Panc1 (cell line): ENCODE measurements around the gene RAB3D. TPM values are rescaled to one million over a fixed set of nuclear protein-coding genes. Genes with fewer than 3 reads are reported as not detected.

Experiments used
- ATAC-seq: fragments of 200-7000 bp; cut with Tn5 transposase; 2 replicates; pipeline ENCODE4 v1.9.1; 2020; ENCODE audit warnings: mild to moderate bottlenecking, moderate library complexity
- BruUV-seq: library from RNA; stranded (reverse); fragments of 400-500 nt; replicated peaks from 2 replicates; lab custom pipeline; 2021; lab: Mats Ljungman, UMichigan
- CTCF ChIA-PET: fragments of 300-600 bp; sonication (Branson Sonifier 250); formaldehyde crosslinking; loops from one replicate; lab custom pipeline; 2022; ENCODE audit warnings: antibody characterized with exemption; lab: Charles Lee
- POLR2A ChIA-PET: fragments of 300-600 bp; sonication (Branson Sonifier 250); formaldehyde crosslinking; loops from one replicate; lab custom pipeline; 2022; ENCODE audit warnings: antibody characterized with exemption; lab: Charles Lee
- DNase-seq: peaks from one replicate; pipeline ENCODE4 v3.0.0-alpha.2; 2010; ENCODE audit warnings: low read depth, low spot score
- H3K27ac ChIP-seq: 2 replicates; pipeline ENCODE4 v1.5.1; 2011; ENCODE audit warnings: mild to moderate bottlenecking, low read length, inconsistent platforms
- H3K27me3 ChIP-seq: fragments of 200-500 bp; sonication (Bioruptor generic); 2 replicates; pipeline ENCODE4 v1.6.0; 2014; ENCODE audit warnings: low read length, inconsistent platforms; ENCODE audit not compliant: control insufficient read depth, insufficient read depth
- H3K36me3 ChIP-seq: fragments of 200-500 bp; sonication (Bioruptor generic); 2 replicates; pipeline ENCODE4 v1.5.1; 2014; ENCODE audit warnings: inconsistent platforms, mild to moderate bottlenecking, low read length, moderate library complexity; ENCODE audit not compliant: control insufficient read depth, insufficient read depth
- H3K4me1 ChIP-seq: 2 replicates; pipeline ENCODE4 v1.5.1; 2011; ENCODE audit warnings: inconsistent platforms, mild to moderate bottlenecking, low read length, moderate library complexity; ENCODE audit not compliant: control insufficient read depth, insufficient read depth
- H3K4me3 ChIP-seq, 2 experiments: 2 replicates each; pipeline ENCODE4 v1.5.1; 2011 to 2012; ENCODE audit warnings: low read depth in 2 of 2, low read length in 2 of 2, mild to moderate bottlenecking in 2 of 2, inconsistent platforms in 1 of 2, moderate library complexity in 1 of 2
- H3K9me3 ChIP-seq: fragments of 200-500 bp; sonication (Bioruptor generic); 2 replicates; pipeline ENCODE4 v1.5.1; 2014; ENCODE audit warnings: low read depth, mild to moderate bottlenecking, inconsistent platforms, low read length, moderate library complexity; ENCODE audit not compliant: control insufficient read depth, insufficient read depth
- CTCF ChIP-seq: fragments of 450-650 bp; IDR thresholded peaks from 2 replicates; pipeline ENCODE4 v1.5.1; 2017; ENCODE audit warnings: mild to moderate bottlenecking
- POLR2AphosphoS5 ChIP-seq: IDR thresholded peaks from 2 replicates; pipeline ENCODE4 v1.6.1; 2012; ENCODE audit warnings: mild to moderate bottlenecking, low read depth, low read length, moderate library complexity
- REST ChIP-seq, 2 experiments: IDR thresholded peaks; 2 replicates each; pipeline ENCODE4 v1.6.1; 2011 to 2012; ENCODE audit warnings: low read depth in 2 of 2, control low read depth in 1 of 2, low read length in 1 of 2, mild to moderate bottlenecking in 1 of 2, moderate library complexity in 1 of 2; ENCODE audit not compliant: insufficient read depth in 1 of 2
- SIN3A ChIP-seq: IDR thresholded peaks from 2 replicates; pipeline ENCODE4 v1.6.1; 2012; ENCODE audit warnings: low read depth, mild to moderate bottlenecking, low read length, moderate library complexity, borderline replicate concordance; ENCODE audit not compliant: insufficient read depth
- TCF7L2 ChIP-seq: IDR thresholded peaks from 2 replicates; pipeline ENCODE4 v1.6.1; 2011; ENCODE audit warnings: mild to moderate bottlenecking, low read depth, low read length, inconsistent platforms
- in situ Hi-C: cut with HindIII; loops from 2 replicates; pipeline ENCODE4 v1.10.0; 2016; ENCODE audit warnings: low sequenced_read_pairs, low pct_unique_long_range_greater_than_20kb
- intact Hi-C: fragments of 100-400 bp; cut with micrococcal nuclease; formaldehyde crosslinking; loops from one replicate; pipeline ENCODE4 v1.10.0; 2022; ENCODE audit not compliant: unreplicated experiment
- total RNA-seq: library from RNA; stranded (reverse); gene quantifications from one replicate; pipeline ENCODE4 v1.2.1, GENCODE V29; 2021; ENCODE audit not compliant: unreplicated experiment

RAB3D gene
- total RNA-seq, 1 experiment from 2014 or later, result 46.6 TPM

GRCh38 chr19:11377237-11377636, 37.8 kb upstream of the RAB3D start:
- ATAC-seq (no peak), DNase-seq (no peak)
- no TSS peak for BruUV-seq
- H3K27ac ChIP-seq, result peak overlapping the region; percentile 44
- H3K27me3 ChIP-seq, result no peaks in the 10 kb centered on the region
- POLR2A ChIA-PET, result no interaction called here
- H3K4me3 ChIP-seq, result no peak overlapping the region
- peaks cover 35% of the 10 kb centered on the region for H3K4me1 ChIP-seq
- no peaks in the 10 kb centered on the region for H3K36me3 ChIP-seq
- TF ChIP-seq POLR2AphosphoS5, result no peak
- no peak for TF ChIP-seq REST (IDR thresholded peaks at IDR 0.05; ENCODE audit: insufficient read depth in 1 of 2, low read depth in 2 of 2, low read length in 1 of 2)
- TF ChIP-seq SIN3A, result no peak
- TF ChIP-seq CTCF, result no peak
- TF ChIP-seq TCF7L2, result no peak
- no peaks in the 10 kb centered on the region for H3K9me3 ChIP-seq
- intact Hi-C loops (no loop called here), in situ Hi-C loops (no loop called here)
- CTCF ChIA-PET, result interaction anchor here (0.6 to 1.2 kb wide), 5 partner anchors 70 to 232 kb away, joined by 3 to 13 read pairs (median 5); no protein-coding TSS in a partner anchor

- intact Hi-C loops (no loop called here), in situ Hi-C loops (no loop called here)
- POLR2A ChIA-PET, result interaction anchor here (1.4 kb wide), 1 partner anchor 30 kb away, joined by 8 read pairs; no protein-coding TSS in a partner anchor
- TF ChIP-seq TCF7L2 (no peak), SIN3A (no peak), POLR2AphosphoS5 (no peak), REST (IDR thresholded peaks at IDR 0.05; ENCODE audit: insufficient read depth in 1 of 2, low read depth in 2 of 2, low read length in 1 of 2) (no peak), CTCF (no peak)
- Histone ChIP-seq H3K36me3 (no peaks in the 10 kb centered on the region), H3K4me3 (peak overlapping the region; percentile 62 to 73), H3K27ac (peak overlapping the region; percentile 83), H3K4me1 (peaks cover 33% of the 10 kb centered on the region), H3K27me3 (no peaks in the 10 kb centered on the region), H3K9me3 (no peaks in the 10 kb centered on the region)
- DNase-seq (no peak), ATAC-seq (peak; percentile 31)
- BruUV-seq, result TSS peak; percentile 96
- CTCF ChIA-PET, result interaction anchor here (0.6 to 1.8 kb wide), 4 partner anchors 13 to 107 kb away, joined by 4 to 5 read pairs (median 5); no protein-coding TSS in a partner anchor
These were observed 35.9 kb upstream of the RAB3D start for GRCh38 chr19:11375143-11375948.
